Motor neuron (in vitro differentiated cells): ENCODE measurements around the gene FAM168B. TPM values are rescaled to one million over a fixed set of nuclear protein-coding genes. Genes with fewer than 3 reads are reported as not detected.

Experiments
- ATAC-seq, 8 experiments: fragments of 200-7000 bp; cut with Tn5 transposase; replicated peaks in 6 of 8; 2 replicates each; pipeline ENCODE4 v1.8.0; 2021; ENCODE audit warnings: mild to moderate bottlenecking in 8 of 8, moderate library complexity in 8 of 8
- H3K27ac ChIP-seq, 2 donors: fragments of 250-450 bp; sonication (Bioruptor Pico); 2 replicates each; pipeline ENCODE4 v1.9.0; 2021; ENCODE audit warnings: antibody characterized with exemption in 2 of 2, mild to moderate bottlenecking in 2 of 2, moderate library complexity in 1 of 2
- H3K4me1 ChIP-seq, 2 donors: fragments of 250-450 bp; sonication (Bioruptor Pico); replicated peaks in 1 of 2; 2 replicates each; pipeline ENCODE4 v1.6.1; 2021; ENCODE audit warnings: antibody characterized with exemption in 2 of 2, mild to moderate bottlenecking in 2 of 2, moderate library complexity in 1 of 2
- H3K4me3 ChIP-seq, 5 donors: fragments of 250-450 bp; sonication (Bioruptor Pico); 2 replicates each; pipeline ENCODE4 v1.9.0; 2021; ENCODE audit warnings: antibody characterized with exemption in 5 of 5, mild to moderate bottlenecking in 5 of 5, moderate library complexity in 4 of 5
- WGBS, 10 experiments: fragments of 450-650 bp; shearing (Covaris generic); methylation state at CpG; one replicate each; pipeline ENCODE4 v1.0.0; 2022; 5-methylcytosine and 5-hydroxymethylcytosine counted together
- in situ Hi-C, 9 experiments: fragments of 400-800 bp; cut with MboI; loops; one replicate each; pipeline ENCODE4 v1.15.0; 2021; ENCODE audit warnings: low sequenced_read_pairs in 9 of 9, low pct_unique_long_range_greater_than_20kb in 2 of 9; ENCODE audit not compliant: unreplicated experiment in 9 of 9
- total RNA-seq, 8 experiments: library from RNA; unstranded; fragments of 300-600 nt; gene quantifications; 2 replicates each; pipeline versions ENCODE4 v1.2.3 to v1.2.4, GENCODE V29; 2022

FAM168B gene
- total RNA-seq, 8 experiments from 2014 or later = 43.6 to 100 (median 70.4) TPM

DNA sequence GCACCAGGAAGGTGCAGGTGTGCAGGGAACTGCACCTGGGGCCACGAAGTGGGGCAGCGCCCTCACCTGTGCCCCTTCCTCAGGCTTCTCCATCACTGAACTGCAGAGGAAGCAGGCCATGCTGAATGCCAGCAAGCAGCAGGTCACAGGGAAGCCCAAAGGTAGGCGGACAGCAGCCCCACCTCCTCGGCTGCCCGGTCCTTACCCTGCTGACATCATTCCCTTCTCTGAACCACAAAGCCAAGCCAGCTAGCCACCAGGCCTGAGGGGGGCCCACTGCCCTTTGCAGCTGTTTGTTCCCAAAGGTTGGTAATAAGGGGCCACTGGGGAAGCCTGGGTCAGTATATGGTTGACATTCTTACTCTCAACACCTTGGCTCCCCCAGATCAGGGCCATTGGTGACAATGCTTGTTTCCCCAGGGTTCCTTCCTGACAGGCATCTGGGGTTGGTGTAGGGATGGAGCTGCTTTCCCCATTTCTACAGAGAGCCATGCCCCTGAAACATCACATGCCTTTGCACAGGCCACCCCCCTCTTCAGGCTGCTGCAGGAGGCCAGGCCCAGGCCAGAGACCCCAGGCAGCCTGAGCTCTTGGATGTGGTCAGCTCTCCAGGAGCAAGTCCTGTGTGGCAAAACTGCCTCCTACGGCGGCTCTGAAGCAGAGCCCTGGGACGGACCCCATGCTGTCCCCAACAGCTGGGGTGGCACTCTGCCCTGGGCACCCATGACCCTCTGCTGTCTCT, 47.8 kb downstream of the FAM168B start:
- peak in 4 of 8 experiments; percentile 5 to 14 (median 9) for ATAC-seq
- Histone ChIP-seq H3K27ac (no peak overlapping the region), H3K4me1 (no peaks in the 10 kb centered on the region), H3K4me3 (no peak overlapping the region)
- WGBS, 10 experiments = 78 to 100% (median 87%) methylated on average over 4 to 5 of the region's 8 CpGs; no CpG with 5 or more reads in 7 of the 10 experiments
- in situ Hi-C loops = no loop called here

DNA sequence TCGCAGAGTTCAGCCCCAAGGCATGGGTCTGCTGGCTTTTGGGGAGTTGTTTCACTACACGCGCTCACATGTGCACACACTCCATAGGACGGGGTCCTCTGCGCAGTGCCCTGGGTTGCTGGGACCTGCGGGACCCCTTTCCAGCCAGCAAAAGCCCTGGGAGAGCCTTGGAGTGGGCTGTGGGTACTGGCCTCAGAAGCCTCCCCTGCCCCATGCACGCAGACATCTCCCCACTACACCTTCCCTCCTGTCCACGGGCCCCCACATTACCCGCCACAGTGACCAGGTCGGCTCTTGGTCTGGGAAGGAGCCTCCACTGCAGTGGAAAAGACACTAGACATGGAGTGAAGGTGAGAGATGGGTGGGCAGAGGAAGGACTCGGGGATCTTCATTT, 48.5 kb downstream of the FAM168B start:
- WGBS, 10 experiments = 100% methylated on average over 1 to 3 of the region's 11 CpGs; no CpG with 5 or more reads in 7 of the 10 experiments
- no peaks in the 10 kb centered on the region for H3K4me1 ChIP-seq
- in situ Hi-C loops = no loop called here
- H3K27ac ChIP-seq = no peak overlapping the region
- peak in 1 of 8 experiments; percentile 14 for ATAC-seq
- no peak overlapping the region for H3K4me3 ChIP-seq

DNA sequence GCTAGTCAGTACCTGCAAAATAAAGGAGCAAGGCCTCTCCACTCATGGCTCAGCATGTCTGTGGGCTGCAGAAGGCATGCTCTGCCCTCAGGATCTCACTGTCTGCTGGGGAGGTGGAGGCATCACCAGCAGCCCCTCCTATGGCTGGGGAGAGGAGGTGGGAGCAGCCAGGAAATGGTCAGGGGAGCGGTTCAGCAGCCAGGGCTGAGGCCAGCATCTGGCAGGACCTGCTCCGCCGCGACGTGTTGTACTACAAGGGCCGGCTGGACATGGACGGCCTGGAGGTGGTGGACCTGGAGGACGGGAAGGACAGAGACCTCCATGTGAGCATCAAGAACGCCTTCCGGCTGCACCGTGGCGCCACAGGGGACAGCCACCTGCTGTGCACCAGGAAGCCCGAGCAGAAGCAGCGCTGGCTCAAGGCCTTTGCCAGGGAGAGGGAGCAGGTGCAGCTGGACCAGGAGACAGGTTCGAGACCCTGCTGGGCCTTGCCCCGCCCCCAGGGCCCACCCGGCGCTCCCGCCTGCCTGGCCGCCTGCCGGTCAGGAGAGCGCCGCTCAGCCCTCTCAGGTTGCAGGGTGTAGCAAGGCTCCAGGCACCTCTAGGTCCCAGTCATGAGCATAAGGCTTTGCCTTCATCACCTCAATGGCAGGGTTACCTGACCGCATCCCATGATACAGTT, 49.0 kb downstream of the FAM168B start:
- in situ Hi-C loops = no loop called here
- 89 to 100% (median 94%) methylated on average over 1 to 11 of the region's 24 CpGs; no CpG with 5 or more reads in 5 of the 10 experiments for WGBS, 10 experiments
- ATAC-seq = peak in 1 of 8 experiments; percentile 3

DNA sequence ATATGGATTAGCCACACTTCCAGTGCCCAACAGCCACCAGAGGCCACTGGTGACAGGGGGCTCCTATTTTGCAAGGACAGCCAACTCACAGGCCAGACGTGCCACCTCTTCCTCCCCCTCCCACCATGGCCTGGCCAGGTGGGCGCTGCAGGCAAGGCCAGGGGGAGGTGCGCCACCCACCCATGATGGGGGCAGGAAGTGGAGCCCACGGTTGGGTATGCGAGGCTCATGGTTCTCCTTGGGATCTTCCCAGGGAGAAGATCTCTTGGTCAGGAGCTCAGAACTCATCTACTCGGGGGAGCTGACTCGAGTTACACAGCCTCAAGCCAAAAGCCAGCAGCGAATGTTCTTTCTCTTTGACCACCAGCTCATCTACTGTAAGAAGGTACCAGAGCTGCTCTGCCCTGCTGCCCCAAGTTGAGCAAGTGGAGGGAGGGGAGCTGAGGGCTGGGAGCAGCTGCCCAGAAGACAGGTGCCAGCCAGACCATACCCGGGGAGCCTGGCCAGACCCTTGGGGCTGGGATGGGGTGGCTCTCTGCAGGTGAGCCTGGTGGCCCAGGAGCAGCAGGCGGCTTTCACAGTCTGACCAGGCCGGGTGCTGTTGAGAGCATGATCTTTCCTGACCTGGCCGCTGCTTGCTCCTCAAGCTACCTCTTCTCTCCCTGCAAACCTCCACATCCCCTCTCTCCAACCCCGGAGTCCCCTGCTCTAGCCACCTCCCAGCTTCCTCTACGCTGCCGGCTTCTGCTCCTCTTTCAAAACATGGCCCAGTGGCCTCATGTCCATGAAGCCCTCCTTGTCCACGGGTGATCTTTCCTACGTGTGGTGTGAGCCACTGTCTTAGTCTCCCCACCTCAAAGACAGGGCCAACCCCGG, 49.8 kb downstream of the FAM168B start:
- ATAC-seq = no peak
- no peaks in the 10 kb centered on the region for H3K4me1 ChIP-seq

More for the DNA sequence above, 49.0 kb downstream of the FAM168B start:
- Histone ChIP-seq H3K4me3 (no peak overlapping the region), H3K4me1 (no peaks in the 10 kb centered on the region), H3K27ac (no peak overlapping the region)

DNA sequence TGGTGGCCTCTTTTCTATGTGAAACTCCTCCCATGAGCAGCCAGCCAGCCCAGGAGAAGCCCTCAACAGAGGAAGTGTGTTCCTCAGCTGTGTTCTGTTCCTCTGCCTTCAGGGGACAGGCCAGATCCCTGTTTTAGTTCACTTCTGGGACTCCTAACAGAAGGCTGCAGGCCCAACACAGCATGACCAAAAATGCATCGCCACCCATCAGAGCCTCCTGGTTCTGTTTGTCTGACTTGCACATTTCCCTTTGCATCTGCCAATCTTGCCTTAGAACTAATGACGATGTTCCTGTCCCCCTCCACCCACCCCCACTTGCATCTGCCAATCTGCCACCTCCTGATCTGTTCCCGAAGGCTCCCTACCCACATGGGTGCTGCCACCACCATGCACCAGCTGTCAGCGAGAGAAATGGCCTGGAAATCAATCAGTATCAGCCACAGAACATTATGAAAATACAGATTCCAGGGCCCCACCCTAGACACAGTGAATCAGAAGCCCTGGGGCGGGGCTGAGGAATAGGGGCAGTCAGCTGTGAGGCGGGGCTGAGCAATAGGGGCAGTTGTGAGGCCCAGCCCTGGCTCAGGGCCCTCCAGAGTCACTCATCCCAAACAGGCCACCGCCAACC, 51.0 kb downstream of the FAM168B start:
- H3K4me3 ChIP-seq = no peak overlapping the region
- H3K27ac ChIP-seq = no peak overlapping the region
- ATAC-seq = peak in 4 of 8 experiments; percentile 21 to 91 (median 80)
- in situ Hi-C loops = no loop called here
- WGBS, 10 experiments = no CpG with 5 or more reads among the region's 7 CpGs
- H3K4me1 ChIP-seq = no peaks in the 10 kb centered on the region

More for the DNA sequence above, 49.8 kb downstream of the FAM168B start:
- no peak overlapping the region for H3K4me3 ChIP-seq
- 80 to 100% (median 90%) methylated on average over 1 to 7 of the region's 18 CpGs; no CpG with 5 or more reads in 3 of the 10 experiments for WGBS, 10 experiments
- in situ Hi-C loops = no loop called here
- H3K27ac ChIP-seq = no peak overlapping the region

DNA sequence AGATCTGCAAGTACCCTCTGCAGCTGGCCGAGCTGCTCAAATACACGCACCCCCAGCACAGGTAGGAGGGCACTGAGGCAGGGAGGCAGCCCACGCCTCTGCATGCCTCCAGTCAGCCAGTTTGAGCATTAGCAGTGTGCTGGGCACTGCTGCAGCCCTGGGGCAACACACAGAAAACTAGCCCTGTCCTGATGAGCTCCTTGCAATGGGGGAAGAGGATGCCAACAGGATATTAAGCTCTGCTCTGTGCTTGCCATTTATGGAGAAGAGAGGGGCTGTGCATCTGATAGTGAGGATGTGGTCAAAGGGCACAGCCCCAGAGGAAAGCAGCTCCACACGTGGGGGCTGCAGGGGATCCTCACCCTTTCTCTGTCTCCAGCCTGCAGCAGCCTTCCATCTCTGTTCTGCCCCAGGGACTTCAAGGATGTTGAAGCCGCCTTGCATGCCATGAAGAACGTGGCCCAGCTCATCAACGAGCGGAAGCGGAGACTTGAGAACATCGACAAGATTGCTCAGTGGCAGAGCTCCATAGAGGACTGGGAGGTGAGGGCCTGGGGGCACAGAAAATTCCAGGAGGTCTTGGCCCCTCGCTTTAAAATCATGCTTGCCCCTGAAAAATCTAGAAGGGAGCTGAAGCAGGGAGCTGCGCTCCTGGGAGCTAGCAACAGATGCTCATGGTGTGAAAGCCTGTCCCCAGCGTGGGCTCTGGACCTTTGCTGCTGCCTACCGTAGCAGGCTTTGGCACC, 51.7 kb downstream of the FAM168B start:
- in situ Hi-C loops = no loop called here
- 87 to 95% (median 91%) methylated on average over 3 to 7 of the region's 14 CpGs; no CpG with 5 or more reads in 5 of the 10 experiments for WGBS, 10 experiments
- no peak overlapping the region for H3K27ac ChIP-seq
- no peaks in the 10 kb centered on the region for H3K4me1 ChIP-seq
- no peak overlapping the region for H3K4me3 ChIP-seq
- no peak for ATAC-seq

DNA sequence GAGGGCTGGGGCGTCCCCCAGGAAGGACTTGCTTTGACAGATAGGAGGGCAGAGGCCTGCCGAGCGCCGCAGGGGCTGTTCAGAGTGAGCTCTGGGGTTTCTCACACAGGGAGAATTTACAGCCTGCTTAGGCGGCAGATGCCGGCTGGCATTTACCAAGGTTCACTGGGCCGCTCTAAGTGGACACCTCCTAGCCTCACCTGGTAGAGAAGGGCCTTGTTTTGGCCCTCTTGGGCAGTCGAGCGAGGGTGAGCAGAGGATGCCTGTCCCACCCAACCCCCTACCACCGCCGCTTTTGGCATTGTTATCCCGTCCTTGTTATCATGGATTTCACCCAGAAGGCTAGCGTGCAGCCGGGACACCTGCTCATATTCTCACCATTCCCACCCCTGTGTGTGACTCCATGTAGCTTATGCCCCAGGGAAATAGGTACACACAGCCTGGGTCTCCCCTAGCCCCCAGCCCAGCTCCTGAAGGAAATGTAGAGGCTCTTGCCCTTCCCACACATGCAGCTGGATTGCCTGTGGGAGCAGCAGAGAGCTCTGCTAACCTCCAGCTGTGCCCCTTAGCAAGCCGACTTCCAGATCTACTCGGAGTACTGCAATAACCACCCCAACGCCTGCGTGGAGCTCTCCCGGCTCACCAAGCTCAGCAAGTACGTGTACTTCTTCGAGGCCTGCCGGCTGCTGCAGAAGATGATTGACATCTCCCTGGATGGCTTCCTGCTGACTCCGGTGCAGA, 52.4 kb downstream of the FAM168B start:
- ATAC-seq = no peak
- in situ Hi-C loops = no loop called here
- no peak overlapping the region for H3K27ac ChIP-seq

DNA sequence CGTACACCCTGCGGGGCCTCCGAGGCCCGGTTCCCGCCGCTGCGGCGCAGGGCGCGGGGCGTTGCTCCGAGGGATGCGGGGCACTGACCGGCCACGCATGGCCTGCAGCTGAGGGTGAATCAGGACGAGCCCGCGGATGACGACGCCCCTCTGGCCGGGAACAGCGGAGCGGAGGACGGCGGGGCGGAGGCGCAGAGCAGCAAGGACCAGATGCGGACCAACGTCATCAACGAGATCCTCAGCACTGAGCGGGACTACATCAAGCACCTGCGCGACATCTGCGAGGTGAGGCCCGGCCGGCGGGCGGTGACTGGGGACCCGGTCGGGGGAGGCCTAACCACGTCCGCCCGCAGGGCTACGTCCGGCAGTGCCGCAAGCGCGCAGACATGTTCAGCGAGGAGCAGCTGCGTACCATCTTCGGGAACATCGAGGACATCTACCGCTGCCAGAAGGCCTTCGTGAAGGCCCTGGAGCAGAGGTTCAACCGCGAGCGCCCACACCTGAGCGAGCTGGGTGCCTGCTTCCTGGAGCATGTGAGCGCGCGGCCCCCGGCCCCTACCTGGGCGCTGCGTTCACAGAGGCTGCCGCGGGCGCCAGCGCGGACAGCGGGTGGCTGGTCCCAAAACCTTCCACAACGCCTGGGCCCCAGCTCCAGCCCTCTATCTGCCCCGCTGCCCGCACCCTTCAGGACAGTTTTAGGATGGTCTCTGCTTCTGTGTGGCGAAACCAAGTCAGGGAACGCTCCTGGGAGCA, 53.2 kb downstream of the FAM168B start:
- H3K4me3 ChIP-seq = no peak overlapping the region
- peak in 1 of 8 experiments; percentile 17 for ATAC-seq
- in situ Hi-C loops = no loop called here
- no peak overlapping the region for H3K27ac ChIP-seq
- H3K4me1 ChIP-seq = peaks cover 9 to 11% of the 10 kb centered on the region in 2 donors
- 85 to 100% (median 93%) methylated on average over 2 to 19 of the region's 75 CpGs; no CpG with 5 or more reads in 5 of the 10 experiments for WGBS, 10 experiments

More for the DNA sequence above, 52.4 kb downstream of the FAM168B start:
- WGBS, 10 experiments = 40 to 74% (median 62%) methylated on average over 1 to 12 of the region's 23 CpGs; no CpG with 5 or more reads in 5 of the 10 experiments
- Histone ChIP-seq H3K4me1 (peaks cover 4% of the 10 kb centered on the region in 2 donors), H3K4me3 (no peak overlapping the region)

DNA sequence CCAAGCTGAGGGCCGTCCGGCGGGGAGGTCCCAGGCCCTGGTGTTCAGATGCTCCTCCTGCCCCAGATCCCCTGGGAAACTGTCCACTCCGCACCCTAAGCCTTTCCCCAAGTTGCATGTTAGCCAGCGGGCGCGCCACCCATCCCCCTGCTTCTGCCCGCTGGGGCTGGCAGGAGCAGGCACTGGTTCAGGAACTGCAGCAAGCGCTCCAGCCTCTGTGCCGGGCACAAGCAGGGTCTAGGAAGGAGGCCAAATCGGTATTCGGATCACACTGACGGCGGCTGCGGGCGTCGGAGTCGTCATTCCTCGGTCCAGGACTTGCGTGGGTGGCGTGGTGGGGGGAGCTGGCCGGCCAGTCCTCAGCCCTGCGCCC, 53.7 kb downstream of the FAM168B start:
- ATAC-seq = no peak
- 100% methylated on average over 1 of the region's 23 CpGs; no CpG with 5 or more reads in 9 of the 10 experiments for WGBS, 10 experiments
- in situ Hi-C loops = no loop called here
- Histone ChIP-seq H3K27ac (no peak overlapping the region), H3K4me3 (no peak overlapping the region), H3K4me1 (peaks cover 9 to 11% of the 10 kb centered on the region in 2 donors)

DNA sequence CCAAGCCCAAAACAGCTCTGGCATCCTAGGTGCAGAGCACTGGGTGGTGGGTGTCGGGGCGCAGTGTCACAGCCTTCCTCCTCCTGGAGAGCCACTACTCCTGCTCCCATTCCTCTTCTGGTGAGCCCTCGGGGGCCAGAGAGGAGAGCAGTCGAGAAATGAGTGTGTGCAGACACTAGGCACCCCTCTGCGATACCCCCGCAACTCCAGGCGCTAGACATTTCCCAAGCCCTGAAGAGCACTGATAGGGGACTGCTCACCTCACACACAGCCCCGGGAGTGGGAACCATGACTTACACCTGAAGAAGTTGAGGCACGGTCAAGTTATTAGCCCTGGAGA, 54.2 kb downstream of the FAM168B start:
- no peak for ATAC-seq
- Histone ChIP-seq H3K27ac (no peak overlapping the region), H3K4me3 (no peak overlapping the region), H3K4me1 (peaks cover 11 to 14% of the 10 kb centered on the region in 2 donors)
- 89 to 100% (median 95%) methylated on average over 1 to 5 of the region's 9 CpGs; no CpG with 5 or more reads in 6 of the 10 experiments for WGBS, 10 experiments
- in situ Hi-C loops = no loop called here
